ENCODE data around the gene EIF3A. TPM values are rescaled to one million over a fixed set of nuclear protein-coding genes. Genes with fewer than 3 reads are reported as not detected.

EIF3A gene
- total and polyA plus RNA-seq, 8 donors: 37.3 to 156 (median 89.8) TPM

GRCh38 chr10:118992496-118992895, 88.1 kb downstream of the EIF3A start:
- Histone ChIP-seq H3K4me3 (no peak overlapping the region), H3K4me1 (no peaks in the 10 kb centered on the region), H3K27me3 (no peaks in the 10 kb centered on the region), H3K36me3 (no peaks in the 10 kb centered on the region), H3K9me3 (peaks cover 0 to 5% (median 0%) of the 10 kb centered on the region in 4 donors), H3K27ac (no peak overlapping the region)
- no peak for DNase-seq
- intact Hi-C loops (cut with DNase I; ENCODE audit: low total_unique reads): no loop called here
- 73 to 93% (median 78%) methylated on average over 2 of the region's 2 CpGs for WGBS, 5 donors
- TF ChIP-seq POLR2A (IDR thresholded peaks at IDR 0.05) (no peak), CTCF (IDR thresholded peaks at IDR 0.05) (no peak), EP300 (IDR thresholded peaks at IDR 0.05) (no peak), POLR2AphosphoS5 (IDR thresholded peaks at IDR 0.05) (no peak)

GRCh38 chr10:118990326-118990725, 90.3 kb downstream of the EIF3A start:
- TF ChIP-seq EP300 (IDR thresholded peaks at IDR 0.05) (no peak), POLR2A (IDR thresholded peaks at IDR 0.05) (no peak), POLR2AphosphoS5 (IDR thresholded peaks at IDR 0.05) (no peak), CTCF (IDR thresholded peaks at IDR 0.05) (no peak)
- H3K36me3 ChIP-seq: no peaks in the 10 kb centered on the region
- H3K27ac ChIP-seq: no peak overlapping the region
- no peaks in the 10 kb centered on the region for H3K4me1 ChIP-seq
- 76 to 99% (median 94%) methylated on average over 1 of the region's 1 CpG for WGBS, 5 donors
- DNase-seq: no peak
- intact Hi-C loops (cut with DNase I; ENCODE audit: low total_unique reads): no loop called here
- H3K4me3 ChIP-seq: no peak overlapping the region
- H3K9me3 ChIP-seq: peaks cover 0 to 19% (median 12%) of the 10 kb centered on the region in 4 donors
- no peaks in the 10 kb centered on the region for H3K27me3 ChIP-seq

- 68 to 81% (median 76%) methylated on average over 7 of the region's 7 CpGs for WGBS, 5 donors
- DNase-seq: no peak
- Histone ChIP-seq H3K27ac (no peak overlapping the region), H3K4me3 (no peak overlapping the region), H3K27me3 (no peaks in the 10 kb centered on the region), H3K4me1 (no peaks in the 10 kb centered on the region), H3K9me3 (peaks cover 0 to 29% (median 19%) of the 10 kb centered on the region in 4 donors), H3K36me3 (no peaks in the 10 kb centered on the region)
- TF ChIP-seq EP300 (IDR thresholded peaks at IDR 0.05) (no peak), POLR2A (IDR thresholded peaks at IDR 0.05) (no peak), CTCF (IDR thresholded peaks at IDR 0.05) (no peak), POLR2AphosphoS5 (IDR thresholded peaks at IDR 0.05) (no peak)
- intact Hi-C loops (cut with DNase I; ENCODE audit: low total_unique reads): no loop called here
These were observed 93.5 kb downstream of the EIF3A start for GRCh38 chr10:118986815-118987790.

GRCh38 chr10:118985576-118985975, 95.0 kb downstream of the EIF3A start:
- intact Hi-C loops (cut with DNase I; ENCODE audit: low total_unique reads): no loop called here
- Histone ChIP-seq H3K27me3 (no peaks in the 10 kb centered on the region), H3K4me3 (no peak overlapping the region), H3K27ac (no peak overlapping the region), H3K4me1 (no peaks in the 10 kb centered on the region), H3K36me3 (no peaks in the 10 kb centered on the region), H3K9me3 (peaks cover 0 to 29% (median 19%) of the 10 kb centered on the region in 4 donors)
- WGBS, 5 donors: 77 to 97% (median 92%) methylated on average over 2 of the region's 2 CpGs
- TF ChIP-seq POLR2A (IDR thresholded peaks at IDR 0.05) (no peak), POLR2AphosphoS5 (IDR thresholded peaks at IDR 0.05) (no peak), CTCF (IDR thresholded peaks at IDR 0.05) (no peak), EP300 (IDR thresholded peaks at IDR 0.05) (no peak)
- DNase-seq: no peak

Small RNAs within 50 kb of the gene (small RNA-seq; reads per million reads assigned to genes)
- gene AL355598.1 (0 reads per million in 4 donors), gene RF00413 (0 reads per million in 4 donors), gene SNORA19 (0 to 1.2 (median 0.44) reads per million in 4 donors)

Other genes with a start within 250 kb of the EIF3A start
- 10 to 100 TPM in 1 of 5 donors, 1 to 10 TPM in 3, under 1 TPM in 1; under 0.01 to 16.1 (median 5.1) TPM for gene NANOS1, start 51.1 kb downstream of the EIF3A start, total RNA-seq
- gene NANOS1, start 51.1 kb downstream of the EIF3A start, polyA plus RNA-seq: 1 to 10 TPM; 1.5 to 5.8 (median 2.2) TPM
- 10 to 100 TPM in 4 of 5 donors, 1 to 10 TPM in 1; 8.9 to 82.3 (median 36.0) TPM for gene DENND10, start 23.3 kb upstream of the EIF3A start, total RNA-seq
- 10 to 100 TPM; 13.3 to 35.0 (median 20.2) TPM for gene DENND10, start 23.3 kb upstream of the EIF3A start, polyA plus RNA-seq
- gene SFXN4, start 84.9 kb upstream of the EIF3A start, total RNA-seq: 10 to 100 TPM in 4 of 5 donors, 1 to 10 TPM in 1; 2.7 to 72.7 (median 15.8) TPM
- 10 to 100 TPM; 32.4 to 50.6 (median 36.8) TPM for gene SFXN4, start 84.9 kb upstream of the EIF3A start, polyA plus RNA-seq
- gene PRDX3, start 98.0 kb upstream of the EIF3A start, total RNA-seq: 100 to 1,000 TPM in 2 of 5 donors, 10 to 100 TPM in 3; 11.9 to 163 (median 91.7) TPM
- 100 to 1,000 TPM in 2 of 3 donors, 10 to 100 TPM in 1; 88.9 to 146 (median 144) TPM for gene PRDX3, start 98.0 kb upstream of the EIF3A start, polyA plus RNA-seq
- gene GRK5, start 126.8 kb upstream of the EIF3A start, total RNA-seq: 10 to 100 TPM; 18.1 to 56.2 (median 31.9) TPM
- gene GRK5, start 126.8 kb upstream of the EIF3A start, polyA plus RNA-seq: 10 to 100 TPM; 10.9 to 95.9 (median 61.0) TPM

Measured in stomach (tissue), 9 donors.